Measurements from ENCODE around the gene GOLGA6A. TPM values are rescaled to one million over a fixed set of nuclear protein-coding genes. Genes with fewer than 3 reads are reported as not detected.

Gene GOLGA6A
- total RNA-seq, 2 donors from 2014 or later = not detected

DNA sequence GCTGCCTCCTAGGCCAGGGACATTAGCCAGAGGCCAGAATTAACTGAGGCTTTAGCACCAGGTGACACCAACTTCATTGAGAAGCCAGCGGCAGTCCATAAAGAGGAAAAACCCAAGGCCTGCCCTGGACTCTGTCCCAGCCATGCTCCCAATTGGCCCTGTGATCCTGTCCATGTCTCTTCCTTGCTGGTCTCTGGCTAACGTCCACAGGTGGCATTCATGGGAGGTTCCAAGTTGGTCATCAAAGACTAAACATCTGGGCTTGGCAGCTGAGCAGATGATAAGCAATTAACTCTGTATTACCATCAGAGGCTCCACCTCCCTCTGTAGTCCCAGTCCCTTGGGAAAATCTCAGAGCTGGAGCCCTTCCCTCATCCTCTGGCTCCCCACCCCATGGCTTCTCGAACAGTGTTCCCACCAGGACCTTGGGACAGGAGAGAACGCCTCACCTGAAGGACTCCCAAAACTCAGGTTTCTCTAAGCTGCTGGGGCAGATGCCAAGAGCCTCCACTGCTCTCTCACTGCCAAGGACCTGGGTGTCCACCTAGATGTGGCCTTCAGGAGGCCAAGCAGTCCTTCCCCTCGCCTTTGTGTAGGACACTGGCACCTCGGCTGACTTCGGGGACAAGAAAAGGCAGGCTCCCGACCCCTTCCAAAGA is 40.4 kb downstream of the GOLGA6A start:
- Histone ChIP-seq H3K9me3 (no peaks in the 10 kb centered on the region), H3K4me1 (peaks cover 0 to 55% of the 10 kb centered on the region in 2 donors), H3K27ac (no peak overlapping the region), H3K4me3 (no peak overlapping the region), H3K27me3 (no peaks in the 10 kb centered on the region), H3K36me3 (peaks cover 23% of the 10 kb centered on the region)
- TF ChIP-seq, protein P1, sequence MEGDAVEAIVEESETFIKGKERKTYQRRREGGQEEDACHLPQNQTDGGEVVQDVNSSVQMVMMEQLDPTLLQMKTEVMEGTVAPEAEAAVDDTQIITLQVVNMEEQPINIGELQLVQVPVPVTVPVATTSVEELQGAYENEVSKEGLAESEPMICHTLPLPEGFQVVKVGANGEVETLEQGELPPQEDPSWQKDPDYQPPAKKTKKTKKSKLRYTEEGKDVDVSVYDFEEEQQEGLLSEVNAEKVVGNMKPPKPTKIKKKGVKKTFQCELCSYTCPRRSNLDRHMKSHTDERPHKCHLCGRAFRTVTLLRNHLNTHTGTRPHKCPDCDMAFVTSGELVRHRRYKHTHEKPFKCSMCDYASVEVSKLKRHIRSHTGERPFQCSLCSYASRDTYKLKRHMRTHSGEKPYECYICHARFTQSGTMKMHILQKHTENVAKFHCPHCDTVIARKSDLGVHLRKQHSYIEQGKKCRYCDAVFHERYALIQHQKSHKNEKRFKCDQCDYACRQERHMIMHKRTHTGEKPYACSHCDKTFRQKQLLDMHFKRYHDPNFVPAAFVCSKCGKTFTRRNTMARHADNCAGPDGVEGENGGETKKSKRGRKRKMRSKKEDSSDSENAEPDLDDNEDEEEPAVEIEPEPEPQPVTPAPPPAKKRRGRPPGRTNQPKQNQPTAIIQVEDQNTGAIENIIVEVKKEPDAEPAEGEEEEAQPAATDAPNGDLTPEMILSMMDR (IDR thresholded peaks at IDR 0.05) = no peak
- no peak for DNase-seq (ENCODE audit: low spot score)

DNA sequence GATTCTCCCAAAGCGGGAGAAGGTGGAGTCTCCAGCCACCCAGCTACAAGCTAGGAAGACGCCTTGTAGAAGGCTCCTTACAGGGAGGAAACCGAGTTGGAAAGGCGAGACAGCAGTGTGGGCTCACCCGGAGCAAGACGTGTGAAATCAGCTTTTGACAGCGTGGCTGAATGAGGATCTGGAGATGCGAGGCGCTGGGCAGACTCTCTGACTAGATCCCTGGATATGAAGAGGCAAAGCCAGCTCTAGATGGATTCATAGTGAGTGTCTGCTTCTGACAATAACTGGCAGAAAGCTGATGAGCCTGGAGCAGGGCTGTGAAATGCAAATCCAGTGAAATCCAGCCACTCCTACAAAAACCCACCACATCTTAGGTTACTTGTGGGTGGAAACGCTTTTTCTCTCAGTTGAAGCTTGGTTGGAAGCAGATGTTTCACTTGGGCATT is 41.0 kb downstream of the GOLGA6A start:
- DNase-seq (ENCODE audit: low spot score) = no peak
- Histone ChIP-seq H3K27ac (peak overlapping the region; percentile 49 to 66), H3K4me1 (peaks cover 0 to 61% of the 10 kb centered on the region in 2 donors), H3K27me3 (no peaks in the 10 kb centered on the region), H3K36me3 (peaks cover 29% of the 10 kb centered on the region), H3K4me3 (no peak overlapping the region), H3K9me3 (no peaks in the 10 kb centered on the region)
- TF ChIP-seq, protein P1 (IDR thresholded peaks at IDR 0.05) = no peak

DNA sequence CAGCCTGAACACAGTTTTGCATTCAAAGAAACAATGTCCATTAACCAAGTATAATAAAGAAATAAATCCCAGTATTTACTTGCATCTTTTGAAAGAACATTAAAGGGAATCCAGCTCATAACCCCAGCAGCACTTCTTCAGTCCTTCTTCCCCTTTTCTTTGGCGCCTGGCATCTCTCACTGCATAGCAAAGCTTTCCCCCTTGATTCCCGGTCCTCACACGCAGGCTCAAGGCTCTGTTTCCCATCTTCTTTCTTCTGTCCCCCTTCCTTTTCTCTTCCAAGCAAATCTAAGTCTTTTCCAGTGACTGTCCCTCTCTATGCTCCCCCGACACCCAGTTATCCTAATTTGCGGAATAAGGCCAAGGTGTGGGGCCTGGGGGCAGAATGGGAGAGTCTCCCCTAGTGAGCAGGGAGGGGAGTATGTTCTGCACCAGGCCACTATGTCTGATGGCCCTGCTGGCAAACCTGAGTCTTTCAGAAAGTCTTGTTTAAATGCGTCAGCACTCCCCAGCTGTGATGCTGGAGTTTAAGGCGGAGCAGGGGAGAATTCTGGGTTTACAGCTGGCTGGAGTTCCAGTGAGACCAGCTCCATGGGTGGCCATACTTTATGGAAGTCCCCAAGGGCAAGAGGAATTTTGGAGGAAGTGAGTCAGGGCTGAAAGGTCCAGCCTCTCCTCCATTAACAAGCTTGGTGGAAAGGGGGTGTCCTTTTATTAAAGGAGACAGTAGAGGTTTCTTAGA is 42.1 kb downstream of the GOLGA6A start:
- TF ChIP-seq, protein P1 (IDR thresholded peaks at IDR 0.05) = no peak
- peak; percentile 86 for DNase-seq (ENCODE audit: low spot score)
- no peaks in the 10 kb centered on the region for H3K27me3 ChIP-seq
- H3K4me1 ChIP-seq = peaks cover 0 to 63% of the 10 kb centered on the region in 2 donors
- H3K4me3 ChIP-seq = no peak overlapping the region
- H3K36me3 ChIP-seq = peaks cover 39% of the 10 kb centered on the region
- no peaks in the 10 kb centered on the region for H3K9me3 ChIP-seq
- peak overlapping the region; percentile 49 to 66 for H3K27ac ChIP-seq

DNA sequence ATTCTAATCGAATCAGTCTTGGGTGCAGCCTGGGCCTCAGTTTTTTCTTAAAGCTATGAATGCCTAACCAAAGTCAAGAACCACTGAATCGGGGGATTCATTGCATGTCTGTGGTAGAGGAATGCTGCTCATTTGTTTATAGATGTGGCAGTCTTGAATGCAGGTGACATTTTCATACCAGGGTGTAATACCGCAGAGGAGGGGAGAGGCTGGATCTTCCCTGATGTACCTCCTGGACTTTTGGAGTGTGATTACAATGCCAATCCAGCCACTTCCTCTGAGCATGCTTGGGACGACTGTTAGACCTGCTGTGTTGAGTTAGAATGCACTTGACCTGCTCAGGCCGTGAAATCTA is 42.7 kb downstream of the GOLGA6A start:
- H3K36me3 ChIP-seq = peaks cover 41% of the 10 kb centered on the region
- TF ChIP-seq, protein P1 (IDR thresholded peaks at IDR 0.05) = no peak
- no peak for DNase-seq (ENCODE audit: low spot score)
- H3K27ac ChIP-seq = peak overlapping the region; percentile 49 to 66
- peaks cover 0 to 58% of the 10 kb centered on the region in 2 donors for H3K4me1 ChIP-seq
- no peaks in the 10 kb centered on the region for H3K27me3 ChIP-seq
- no peak overlapping the region for H3K4me3 ChIP-seq
- H3K9me3 ChIP-seq = no peaks in the 10 kb centered on the region

DNA sequence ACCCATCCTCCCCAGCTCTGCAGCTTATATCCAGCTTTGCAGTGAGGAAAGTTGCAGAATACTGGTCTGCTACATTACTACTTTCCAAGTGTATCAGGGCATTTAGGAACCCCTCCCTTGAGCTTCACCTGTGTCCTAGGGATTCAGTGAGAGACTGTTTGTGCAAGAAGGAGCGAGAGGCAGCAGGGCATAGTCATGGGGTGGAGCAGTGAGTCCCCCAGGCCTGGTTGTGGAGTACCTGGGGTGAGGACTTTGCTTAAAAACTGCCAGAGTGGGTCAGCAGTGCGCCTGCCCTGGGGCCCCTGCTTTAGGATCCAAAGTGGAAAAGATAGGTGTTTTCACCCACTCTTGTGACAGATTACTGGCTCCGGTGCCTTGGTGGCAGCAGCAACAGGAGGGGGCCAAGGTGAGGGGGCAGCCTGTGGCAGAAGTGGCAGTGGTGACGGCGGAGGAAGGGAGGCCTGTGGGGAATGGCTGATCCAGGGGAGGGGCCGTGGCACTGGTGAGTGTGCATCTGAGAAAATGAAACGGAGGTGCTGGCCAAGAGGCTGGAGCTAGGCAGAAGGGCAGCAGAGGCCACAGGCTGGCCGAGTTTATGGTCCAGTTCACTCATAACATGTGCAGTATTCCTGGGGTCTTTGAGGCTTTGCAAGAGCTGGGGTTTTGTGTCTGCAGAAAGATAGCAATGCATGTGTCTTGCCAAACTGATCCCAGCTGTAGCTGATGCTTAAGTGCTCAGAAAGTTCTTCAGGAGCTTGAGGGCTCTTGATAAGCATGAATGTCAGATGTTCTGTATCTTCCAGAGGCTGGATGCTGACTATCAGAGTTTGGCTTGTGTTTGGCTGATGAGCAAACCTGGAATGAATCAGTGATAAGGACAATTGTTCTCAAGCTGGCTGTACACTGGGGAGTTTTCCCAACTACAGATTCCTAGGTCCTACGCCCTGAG is 43.4 kb downstream of the GOLGA6A start:
- Histone ChIP-seq H3K27ac (peak overlapping the region; percentile 49 to 66), H3K27me3 (no peaks in the 10 kb centered on the region), H3K9me3 (no peaks in the 10 kb centered on the region), H3K36me3 (peaks cover 41% of the 10 kb centered on the region), H3K4me1 (peaks cover 0 to 51% of the 10 kb centered on the region in 2 donors), H3K4me3 (no peak overlapping the region)
- TF ChIP-seq, protein P1 (IDR thresholded peaks at IDR 0.05) = no peak
- no peak for DNase-seq (ENCODE audit: low spot score)
